Neural cell (in vitro differentiated cells): ENCODE measurements around the gene UGGT2. TPM values are rescaled to one million over a fixed set of nuclear protein-coding genes. Genes with fewer than 3 reads are reported as not detected.

Source experiments
- H2AFZ ChIP-seq: fragments of 200-600, 300-800 bp; sonication (generic), shearing (Covaris generic); 2 replicates; pipeline ENCODE4 v1.6.0; 2014; ENCODE audit warnings: low read depth, mild to moderate bottlenecking, antibody characterized with exemption, low read length, moderate library complexity
- H3F3A ChIP-seq: fragments of 200-600 bp; shearing (Covaris generic); 2 replicates; pipeline ENCODE4 v1.6.1; 2016; ENCODE audit warnings: mild to moderate bottlenecking, moderate library complexity, mixed read lengths, antibody characterized with exemption, low read length; ENCODE audit not compliant: insufficient read depth, poor library complexity, severe bottlenecking
- H3K27ac ChIP-seq: fragments of 200-600, 300-800 bp; sonication (generic), shearing (Covaris generic); 2 replicates; pipeline ENCODE4 v1.5.1; 2014; ENCODE audit warnings: mild to moderate bottlenecking, low read length, moderate library complexity
- H3K27me3 ChIP-seq: fragments of 300-800, 200-600 bp; sonication (generic), shearing (Covaris generic); 2 replicates; pipeline ENCODE4 v1.6.0; 2014; ENCODE audit warnings: mild to moderate bottlenecking, low read depth, low read length, moderate library complexity; ENCODE audit not compliant: insufficient read depth
- H3K36me3 ChIP-seq: fragments of 300-800, 200-600 bp; sonication (generic), shearing (Covaris generic); 2 replicates; pipeline ENCODE4 v1.5.1; 2014; ENCODE audit warnings: mild to moderate bottlenecking, antibody characterized with exemption, low read length, moderate library complexity; ENCODE audit not compliant: insufficient read depth
- H3K4me2 ChIP-seq: fragments of 300-800, 200-600 bp; sonication (generic), shearing (Covaris generic); 2 replicates; pipeline ENCODE4 v1.6.0; 2014; ENCODE audit warnings: mild to moderate bottlenecking, low read length
- H3K4me3 ChIP-seq: fragments of 300-800, 200-600 bp; sonication (generic), shearing (Covaris generic); 2 replicates; pipeline ENCODE4 v1.5.1; 2014; ENCODE audit warnings: mild to moderate bottlenecking, low read length, moderate library complexity
- H3K79me2 ChIP-seq: fragments of 200-600 bp; shearing (Covaris generic); replicated peaks from 2 replicates; pipeline ENCODE4 v1.6.0; 2014; ENCODE audit warnings: mild to moderate bottlenecking, low read length, moderate library complexity; ENCODE audit not compliant: insufficient read depth
- H3K9ac ChIP-seq: fragments of 300-800, 200-600 bp; sonication (generic), shearing (Covaris generic); 2 replicates; pipeline ENCODE4 v1.6.1; 2016; ENCODE audit warnings: mild to moderate bottlenecking, low read length, mixed read lengths
- H3K9me2 ChIP-seq: fragments of 200-600 bp; shearing (Covaris generic); 2 replicates; pipeline ENCODE4 v1.6.1; 2016; ENCODE audit warnings: mild to moderate bottlenecking, low read length, mixed read lengths; ENCODE audit not compliant: insufficient read depth
- H3K9me3 ChIP-seq: fragments of 200-600, 300-800 bp; sonication (generic), shearing (Covaris generic); 2 replicates; pipeline ENCODE4 v1.6.1; 2016; ENCODE audit warnings: mild to moderate bottlenecking, mixed run types, low read length, moderate library complexity, mixed read lengths
- H4K20me1 ChIP-seq: fragments of 200-600 bp; shearing (Covaris generic); 2 replicates; pipeline ENCODE4 v1.6.1; 2016; ENCODE audit warnings: mild to moderate bottlenecking, mixed run types; ENCODE audit not compliant: insufficient read depth
- CTCF ChIP-seq: fragments of 450-650 bp; IDR thresholded peaks from 2 replicates; pipeline ENCODE4 v1.5.1; 2014; ENCODE audit warnings: antibody characterized with exemption, mild to moderate bottlenecking, moderate library complexity; ENCODE audit not compliant: poor library complexity, severe bottlenecking
- EP300 ChIP-seq: fragments of 450-650 bp; conservative IDR thresholded peaks from 2 replicates; pipeline ENCODE4 v1.6.1; 2014; ENCODE audit warnings: antibody characterized with exemption, mild to moderate bottlenecking, moderate library complexity; ENCODE audit not compliant: poor library complexity, severe bottlenecking
- EZH2 ChIP-seq: fragments of 200-600, 300-800 bp; shearing (Covaris generic), sonication (generic); IDR thresholded peaks from 2 replicates; pipeline ENCODE4 v1.6.1; 2014; ENCODE audit warnings: antibody characterized with exemption, low read length, borderline replicate concordance, mild to moderate bottlenecking; ENCODE audit not compliant: insufficient read depth, poor library complexity, severe bottlenecking
- MXI1 ChIP-seq: fragments of 450-650 bp; conservative IDR thresholded peaks from 2 replicates; pipeline ENCODE4 v1.6.1; 2014; ENCODE audit warnings: antibody characterized with exemption, mild to moderate bottlenecking; ENCODE audit not compliant: poor library complexity, severe bottlenecking
- POLR2AphosphoS5 ChIP-seq: IDR thresholded peaks from 2 replicates; pipeline ENCODE4 v1.6.1; 2012
- RAD21 ChIP-seq: fragments of 450-650 bp; conservative IDR thresholded peaks from 2 replicates; pipeline ENCODE4 v1.6.1; 2014; ENCODE audit warnings: antibody characterized with exemption, mild to moderate bottlenecking, moderate library complexity
- REST ChIP-seq: IDR thresholded peaks from 2 replicates; pipeline ENCODE4 v1.6.1; 2012; ENCODE audit warnings: borderline replicate concordance
- SMC3 ChIP-seq: fragments of 450-650 bp; conservative IDR thresholded peaks from 2 replicates; pipeline ENCODE4 v1.6.1; 2014; ENCODE audit warnings: antibody characterized with exemption, mild to moderate bottlenecking, moderate library complexity; ENCODE audit not compliant: poor library complexity
- TAF1 ChIP-seq: IDR thresholded peaks from 2 replicates; pipeline ENCODE4 v1.6.1; 2012; ENCODE audit warnings: low read depth
- polyA plus RNA-seq: library from polyadenylated mRNA; depleted of rRNA; stranded (reverse); fragments of >200 nt; gene quantifications from 2 replicates; pipeline ENCODE4 v1.2.3, GENCODE V29; 2014

The UGGT2 gene
- polyA plus RNA-seq, 1 donor from 2014 or later = 35.3 TPM

- H4K20me1 ChIP-seq = no peaks in the 10 kb centered on the region
- no peak overlapping the region for H3K4me3 ChIP-seq
- H3K27ac ChIP-seq = no peak overlapping the region
- H3K36me3 ChIP-seq = no peaks in the 10 kb centered on the region
- TF ChIP-seq TAF1 (no peak), CTCF (no peak), SMC3 (no peak), MXI1 (no peak), EP300 (no peak)
- no peak overlapping the region for H3K4me2 ChIP-seq
- H2AFZ ChIP-seq = no peak overlapping the region
- H3F3A ChIP-seq = no peaks in the 10 kb centered on the region
- H3K9me2 ChIP-seq = no peaks in the 10 kb centered on the region
- H3K9ac ChIP-seq = no peak overlapping the region
- H3K9me3 ChIP-seq = no peaks in the 10 kb centered on the region
- no peaks in the 10 kb centered on the region for H3K27me3 ChIP-seq
- H3K79me2 ChIP-seq = no peaks in the 10 kb centered on the region
These were observed 171.1 kb downstream of the UGGT2 start for GRCh38 chr13:95882121-95882520.

GRCh38 chr13:95880331-95880730, 172.9 kb downstream of the UGGT2 start:
- no peaks in the 10 kb centered on the region for H3K9me3 ChIP-seq
- H4K20me1 ChIP-seq = no peaks in the 10 kb centered on the region
- no peak overlapping the region for H2AFZ ChIP-seq
- no peaks in the 10 kb centered on the region for H3K9me2 ChIP-seq
- no peak overlapping the region for H3K4me2 ChIP-seq
- H3K27me3 ChIP-seq = no peaks in the 10 kb centered on the region
- H3K9ac ChIP-seq = no peak overlapping the region
- TF ChIP-seq REST = no peak
- TF ChIP-seq SMC3 = no peak
- no peaks in the 10 kb centered on the region for H3K79me2 ChIP-seq
- no peaks in the 10 kb centered on the region for H3F3A ChIP-seq
- H3K27ac ChIP-seq = no peak overlapping the region
- H3K4me3 ChIP-seq = no peak overlapping the region
- no peaks in the 10 kb centered on the region for H3K36me3 ChIP-seq

GRCh38 chr13:95874286-95874685, 178.9 kb downstream of the UGGT2 start:
- Histone ChIP-seq H3K36me3 (no peaks in the 10 kb centered on the region), H2AFZ (no peak overlapping the region), H3F3A (no peaks in the 10 kb centered on the region), H4K20me1 (no peaks in the 10 kb centered on the region), H3K4me2 (no peak overlapping the region), H3K9me2 (no peaks in the 10 kb centered on the region), H3K9ac (no peak overlapping the region), H3K4me3 (no peak overlapping the region), H3K27me3 (no peaks in the 10 kb centered on the region), H3K9me3 (no peaks in the 10 kb centered on the region), H3K79me2 (no peaks in the 10 kb centered on the region), H3K27ac (no peak overlapping the region)
- no peak for TF ChIP-seq EP300
- no peak for TF ChIP-seq RAD21
- no peak for TF ChIP-seq POLR2AphosphoS5
- no peak for TF ChIP-seq TAF1
- TF ChIP-seq EZH2 = no peak
- TF ChIP-seq MXI1 = no peak
- no peak for TF ChIP-seq CTCF
- no peak for TF ChIP-seq REST
- TF ChIP-seq SMC3 = no peak
